ENCODE measurements around the gene AFAP1.

Gene AFAP1

DNA sequence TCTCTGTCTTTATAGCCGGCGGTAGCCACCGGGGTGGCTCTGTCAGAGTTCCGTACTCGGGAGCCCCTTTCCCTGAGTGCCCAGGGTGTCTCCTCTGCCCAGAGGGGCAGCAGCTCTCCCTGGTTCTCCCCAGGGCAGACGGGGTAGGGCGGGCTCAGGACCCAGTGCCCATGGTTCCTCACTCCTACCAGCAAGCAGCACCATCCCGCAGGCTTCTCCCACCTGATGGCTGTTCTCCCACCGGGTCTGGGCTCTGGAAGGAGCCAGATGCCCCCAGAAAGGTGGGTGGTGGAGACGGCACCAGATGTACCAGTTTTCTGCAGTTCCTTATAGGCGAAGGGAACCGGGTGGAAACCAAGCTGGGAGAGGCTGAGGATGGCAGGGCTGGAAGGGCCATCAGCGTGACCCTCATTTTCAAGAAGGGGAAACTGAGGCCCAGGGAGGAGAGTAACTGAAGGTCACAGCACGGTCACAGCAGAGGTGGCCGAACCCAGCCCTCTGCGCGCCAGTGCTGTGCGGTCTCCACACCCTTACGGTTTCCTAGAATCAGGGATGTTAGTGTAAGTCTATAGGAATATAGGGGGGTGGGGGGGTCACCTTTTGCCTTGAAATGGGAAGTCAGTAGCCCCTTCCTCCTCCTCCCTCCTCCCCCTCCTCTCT, 198.7 kb downstream of the AFAP1 start:
- intact Hi-C loops (cut with DNase I; ENCODE audit: low total_unique reads), result no loop called here

DNA sequence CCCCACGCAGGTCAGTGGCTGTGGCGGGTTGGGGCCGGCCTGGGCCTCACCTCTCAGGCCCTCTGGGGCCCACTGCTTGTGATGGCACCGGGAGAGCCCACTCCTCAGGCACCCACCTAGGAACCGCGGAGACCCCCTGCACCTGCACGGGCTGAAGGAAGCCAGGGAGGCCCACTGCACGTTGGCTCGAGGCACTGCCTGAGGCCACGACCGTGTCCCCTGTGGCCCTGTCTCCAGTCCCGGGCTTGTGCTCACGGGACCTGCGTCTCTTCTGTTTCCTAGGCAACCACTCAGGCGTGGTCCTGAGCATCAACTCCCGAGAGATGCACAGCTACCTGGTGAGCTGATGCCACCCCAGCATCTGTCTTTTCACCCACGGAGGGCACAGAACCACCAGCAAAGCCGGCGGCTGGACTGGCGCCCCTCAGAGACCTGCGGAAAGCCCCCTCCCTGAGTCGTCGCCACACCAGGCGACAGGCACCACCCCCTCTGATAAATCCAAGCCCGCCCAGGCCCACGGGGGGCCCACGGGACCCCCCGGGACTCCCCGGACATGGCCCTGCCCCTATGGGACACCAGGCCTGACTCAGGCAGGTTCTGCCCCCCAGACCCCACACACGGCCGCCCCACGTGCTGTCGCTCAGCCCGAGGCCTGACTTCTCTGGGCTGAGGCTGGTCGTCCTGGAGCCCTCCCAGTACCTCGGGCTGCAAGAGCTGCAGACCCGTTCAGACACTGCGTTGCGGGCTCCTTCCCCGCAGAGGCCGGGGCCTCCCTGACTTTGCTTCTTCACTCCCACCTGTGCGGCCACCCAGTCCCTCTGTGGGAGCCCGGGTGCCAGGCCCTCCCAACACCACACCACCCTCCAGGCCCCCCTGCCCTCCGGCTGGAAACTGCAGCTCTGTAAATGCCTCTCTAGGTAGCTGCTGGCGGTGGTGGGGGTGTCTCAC, 199.5 kb downstream of the AFAP1 start:
- intact Hi-C loops (cut with DNase I; ENCODE audit: low total_unique reads), result no loop called here
- H3K4me3 ChIP-seq, result no peak overlapping the region
- H3K4me1 ChIP-seq, result peaks cover 0 to 9% (median 0%) of the 10 kb centered on the region in 4 donors
- no peak overlapping the region for H3K27ac ChIP-seq
- peaks cover 0 to 8% (median 7%) of the 10 kb centered on the region in 3 donors for H3K36me3 ChIP-seq
- no peak for DNase-seq
- TF ChIP-seq, protein P1, sequence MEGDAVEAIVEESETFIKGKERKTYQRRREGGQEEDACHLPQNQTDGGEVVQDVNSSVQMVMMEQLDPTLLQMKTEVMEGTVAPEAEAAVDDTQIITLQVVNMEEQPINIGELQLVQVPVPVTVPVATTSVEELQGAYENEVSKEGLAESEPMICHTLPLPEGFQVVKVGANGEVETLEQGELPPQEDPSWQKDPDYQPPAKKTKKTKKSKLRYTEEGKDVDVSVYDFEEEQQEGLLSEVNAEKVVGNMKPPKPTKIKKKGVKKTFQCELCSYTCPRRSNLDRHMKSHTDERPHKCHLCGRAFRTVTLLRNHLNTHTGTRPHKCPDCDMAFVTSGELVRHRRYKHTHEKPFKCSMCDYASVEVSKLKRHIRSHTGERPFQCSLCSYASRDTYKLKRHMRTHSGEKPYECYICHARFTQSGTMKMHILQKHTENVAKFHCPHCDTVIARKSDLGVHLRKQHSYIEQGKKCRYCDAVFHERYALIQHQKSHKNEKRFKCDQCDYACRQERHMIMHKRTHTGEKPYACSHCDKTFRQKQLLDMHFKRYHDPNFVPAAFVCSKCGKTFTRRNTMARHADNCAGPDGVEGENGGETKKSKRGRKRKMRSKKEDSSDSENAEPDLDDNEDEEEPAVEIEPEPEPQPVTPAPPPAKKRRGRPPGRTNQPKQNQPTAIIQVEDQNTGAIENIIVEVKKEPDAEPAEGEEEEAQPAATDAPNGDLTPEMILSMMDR (IDR thresholded peaks at IDR 0.05), result no peak
- no peaks in the 10 kb centered on the region for H3K27me3 ChIP-seq
- no peaks in the 10 kb centered on the region for H3K9me3 ChIP-seq

More for the DNA sequence above, 198.7 kb downstream of the AFAP1 start:
- Histone ChIP-seq H3K27ac (no peak overlapping the region), H3K27me3 (no peaks in the 10 kb centered on the region), H3K4me1 (peaks cover 0 to 9% (median 0%) of the 10 kb centered on the region in 4 donors), H3K4me3 (no peak overlapping the region), H3K36me3 (peaks cover 0 to 8% (median 7%) of the 10 kb centered on the region in 3 donors), H3K9me3 (no peaks in the 10 kb centered on the region)
- DNase-seq, result no peak
- TF ChIP-seq, protein P1 (IDR thresholded peaks at IDR 0.05), result no peak

DNA sequence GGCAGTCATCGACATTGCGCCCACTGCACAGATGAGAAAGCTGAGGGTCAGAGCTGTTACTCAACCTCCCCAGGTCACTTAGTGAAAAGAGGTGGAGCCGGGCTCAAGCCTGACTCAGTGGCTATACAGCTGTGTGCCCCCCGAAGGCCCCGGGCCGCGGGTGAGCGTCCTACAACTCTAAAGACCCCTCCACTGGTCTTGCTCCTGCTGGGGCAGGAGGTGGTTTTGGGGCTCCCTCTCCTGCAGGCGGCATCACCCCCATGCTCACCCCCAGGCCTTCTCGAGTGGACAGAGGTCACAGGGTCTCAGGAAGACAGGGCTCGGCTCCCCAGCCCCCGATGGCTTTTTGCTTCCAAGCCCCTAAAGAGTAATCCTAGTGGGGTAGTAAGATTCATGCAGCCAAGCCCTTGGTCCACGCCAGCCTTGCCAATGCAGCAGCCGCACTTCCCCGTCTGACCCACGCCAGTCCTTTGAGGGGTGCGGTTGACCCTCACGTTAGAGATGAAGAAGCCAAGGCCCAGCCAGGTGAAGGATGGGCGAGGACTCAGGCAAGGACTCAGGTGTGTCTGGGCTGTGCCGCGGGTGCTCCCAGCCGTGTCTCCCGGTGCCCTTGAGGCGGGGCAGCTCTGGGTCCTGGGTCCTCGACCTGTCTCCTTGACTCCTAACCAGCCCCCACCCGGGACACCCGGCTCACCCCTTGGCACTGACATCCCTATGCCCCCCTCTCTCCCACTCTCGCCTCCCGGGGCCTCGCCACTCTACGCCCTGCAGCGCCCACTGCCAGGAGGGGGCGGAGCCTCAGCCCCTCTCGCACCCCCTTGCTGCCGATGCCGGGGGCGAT, 200.4 kb downstream of the AFAP1 start:
- Histone ChIP-seq H3K9me3 (no peaks in the 10 kb centered on the region), H3K27ac (no peak overlapping the region), H3K27me3 (no peaks in the 10 kb centered on the region), H3K4me1 (peaks cover 0 to 9% (median 0%) of the 10 kb centered on the region in 4 donors), H3K4me3 (no peak overlapping the region), H3K36me3 (peaks cover 0 to 8% (median 7%) of the 10 kb centered on the region in 3 donors)
- intact Hi-C loops (cut with DNase I; ENCODE audit: low total_unique reads), result no loop called here
- TF ChIP-seq, protein P1 (IDR thresholded peaks at IDR 0.05), result no peak
- no peak for DNase-seq

DNA sequence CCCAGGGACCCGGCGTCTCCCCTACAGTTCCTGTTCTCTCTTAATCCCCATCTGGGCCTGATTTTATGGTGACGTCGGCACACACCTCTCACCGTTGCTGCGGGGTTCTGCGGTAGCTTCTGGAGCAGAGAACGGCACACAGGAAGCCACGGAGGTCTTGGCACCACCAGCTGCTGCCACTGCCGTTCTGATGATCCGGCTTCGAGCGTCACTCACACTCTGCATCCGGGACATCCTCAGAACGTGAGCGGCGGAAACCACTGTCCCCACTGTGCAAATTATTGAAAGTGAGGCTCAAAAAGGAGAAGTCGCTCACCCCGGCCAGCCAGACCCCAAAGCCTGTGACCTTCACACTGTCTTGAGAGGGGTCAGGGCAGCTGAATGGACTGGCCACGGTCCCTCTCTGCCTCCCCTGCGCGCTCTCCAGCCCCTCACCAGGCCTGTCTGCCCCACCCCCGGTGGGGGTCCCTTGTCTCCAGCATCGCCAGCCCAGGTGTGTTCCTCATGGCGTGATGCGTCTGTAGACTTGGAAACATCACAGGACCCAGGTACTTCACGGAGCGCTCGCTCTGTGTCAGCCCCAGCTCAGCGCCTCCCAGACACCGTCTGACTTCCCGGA, 201.1 kb downstream of the AFAP1 start:
- Histone ChIP-seq H3K9me3 (no peaks in the 10 kb centered on the region), H3K36me3 (peaks cover 0 to 8% (median 7%) of the 10 kb centered on the region in 3 donors), H3K27ac (no peak overlapping the region), H3K27me3 (no peaks in the 10 kb centered on the region), H3K4me1 (peaks cover 0 to 5% (median 0%) of the 10 kb centered on the region in 4 donors), H3K4me3 (no peak overlapping the region)
- no peak for DNase-seq
- intact Hi-C loops (cut with DNase I; ENCODE audit: low total_unique reads), result no loop called here
- TF ChIP-seq, protein P1 (IDR thresholded peaks at IDR 0.05), result no peak
